GM19035 (cell line): ENCODE measurements around the gene XPO6.
"Not testable (repeated sequence)": the region's sequence is repeated elsewhere in the genome, so short reads cannot be mapped to it uniquely, and the experiment has no call there.

Source experiments
- ATAC-seq: cut with Tn5 transposase; IDR thresholded peaks from one replicate; pipeline ENCODE4 v1.9.1; 2021; ENCODE audit not compliant: unreplicated experiment

XPO6 gene

GRCh38 chr16:28211758-28212531 is at the start of gene XPO6:
Gene XPO6, minus strand, starts transcription at chr16:28211965. Its CDS starts 597 bp downstream, at chr16:28211368.
- peak; percentile 86 for ATAC-seq

- ATAC-seq: no peak
Measured at GRCh38 chr16:28260193-28260592, 48.4 kb upstream of the XPO6 start.

GRCh38 chr16:28259781-28260150 is 48.0 kb upstream of the XPO6 start:
- ATAC-seq: no peak

- no peak for ATAC-seq
Measured at GRCh38 chr16:28259091-28259780, 47.5 kb upstream of the XPO6 start.

- no peak for ATAC-seq
Measured at GRCh38 chr16:28258567-28258966, 46.8 kb upstream of the XPO6 start.

- no peak for ATAC-seq
Measured at GRCh38 chr16:28257256-28257655, 45.5 kb upstream of the XPO6 start.

- ATAC-seq: no peak
Measured at GRCh38 chr16:28255838-28256237, 44.1 kb upstream of the XPO6 start.

GRCh38 chr16:28254158-28254557 is 42.4 kb upstream of the XPO6 start:
- no peak for ATAC-seq

GRCh38 chr16:28250999-28251398 is 39.2 kb upstream of the XPO6 start:
- ATAC-seq: no peak

GRCh38 chr16:28249483-28249882 is 37.7 kb upstream of the XPO6 start:
- not testable (repeated sequence) for ATAC-seq

GRCh38 chr16:28241924-28242323 is 30.2 kb upstream of the XPO6 start:
- ATAC-seq: no peak

- ATAC-seq: no peak
Measured at GRCh38 chr16:28237754-28238357, 26.1 kb upstream of the XPO6 start.

GRCh38 chr16:28231763-28232162 is 20.0 kb upstream of the XPO6 start:
- no peak for ATAC-seq

GRCh38 chr16:28223909-28224308 is 12.1 kb upstream of the XPO6 start:
- ATAC-seq: not testable (repeated sequence)

GRCh38 chr16:28219777-28220176 is 8.0 kb upstream of the XPO6 start:
- not testable (repeated sequence) for ATAC-seq

GRCh38 chr16:28219282-28219681 is 7.5 kb upstream of the XPO6 start:
- no peak for ATAC-seq

- no peak for ATAC-seq
Measured at GRCh38 chr16:28218109-28218508, 6.3 kb upstream of the XPO6 start.

GRCh38 chr16:28217326-28217725 is 5.6 kb upstream of the XPO6 start:
- no peak for ATAC-seq

GRCh38 chr16:28213396-28213795 is 1.6 kb upstream of the XPO6 start:
- no peak for ATAC-seq

GRCh38 chr16:28212532-28212873 is 738 bp upstream of the XPO6 start:
- ATAC-seq: no peak

GRCh38 chr16:28210979-28211588 is 681 bp downstream of the XPO6 start:
- peak; percentile 31 for ATAC-seq

GRCh38 chr16:28210264-28210663 is 1.5 kb downstream of the XPO6 start:
- no peak for ATAC-seq
